ENCODE data around the gene RFX7. TPM values are rescaled to one million over a fixed set of nuclear protein-coding genes. Genes with fewer than 3 reads are reported as not detected.

The RFX7 gene
- total RNA-seq, 1 experiment from 2014 or later: 34.4 TPM

GRCh38 chr15:56045068-56045748 is 198.5 kb downstream of the RFX7 start:
- Histone ChIP-seq H3K4me1 (ENCODE audit: insufficient read depth, low read length, poor library complexity, severe bottlenecking) (peaks cover 8% of the 10 kb centered on the region), H3K27ac (ENCODE audit: low read depth, low read length, poor library complexity, severe bottlenecking) (no peak overlapping the region), H3K4me3 (ENCODE audit: low read depth, low read length, poor library complexity, severe bottlenecking) (no peak overlapping the region), H3K36me3 (ENCODE audit: insufficient read depth, low read length, poor library complexity, severe bottlenecking) (no peaks in the 10 kb centered on the region), H3K9me3 (ENCODE audit: low read depth, low read length, poor library complexity, severe bottlenecking) (no peaks in the 10 kb centered on the region), H3K27me3 (replicated peaks; ENCODE audit: insufficient read depth, low read depth, low read length, poor library complexity) (no peaks in the 10 kb centered on the region)
- POLR2A ChIA-PET (ENCODE audit: low non-redundant PET): no interaction called here
- intact Hi-C loops (cut with micrococcal nuclease; ENCODE audit: unreplicated experiment): no loop called here
- no peak for DNase-seq (ENCODE audit: low spot score)
- CTCF ChIA-PET: no interaction called here
- BruUV-seq (replicated peaks): no TSS peak
- TF ChIP-seq EZH2 (IDR thresholded peaks at IDR 0.05; ENCODE audit: borderline replicate concordance, low read depth, low read length, poor library complexity, severe bottlenecking) (no peak), CTCF (conservative IDR thresholded peaks at IDR 0.05; ENCODE audit: low read depth, low read length) (no peak)

GRCh38 chr15:56042982-56043980 is 200.4 kb downstream of the RFX7 start:
- no TSS peak for BruUV-seq (replicated peaks)
- POLR2A ChIA-PET (ENCODE audit: low non-redundant PET): no interaction called here
- DNase-seq (ENCODE audit: low spot score): peak; percentile 10

More at GRCh38 chr15:56042982-56043980, 200.4 kb downstream of the RFX7 start:
- H3K4me3 ChIP-seq (ENCODE audit: low read depth, low read length, poor library complexity, severe bottlenecking): no peak overlapping the region
- TF ChIP-seq EZH2 (IDR thresholded peaks at IDR 0.05; ENCODE audit: borderline replicate concordance, low read depth, low read length, poor library complexity, severe bottlenecking) (no peak), CTCF (conservative IDR thresholded peaks at IDR 0.05; ENCODE audit: low read depth, low read length) (no peak)
- intact Hi-C loops (cut with micrococcal nuclease; ENCODE audit: unreplicated experiment): loop anchor here (5.0 kb wide), 1 partner anchor 51 kb away; the partner anchor contains the start of gene NEDD4
- peaks cover 16% of the 10 kb centered on the region for H3K4me1 ChIP-seq (ENCODE audit: insufficient read depth, low read length, poor library complexity, severe bottlenecking)
- no peaks in the 10 kb centered on the region for H3K9me3 ChIP-seq (ENCODE audit: low read depth, low read length, poor library complexity, severe bottlenecking)
- no peak overlapping the region for H3K27ac ChIP-seq (ENCODE audit: low read depth, low read length, poor library complexity, severe bottlenecking)
- CTCF ChIA-PET: no interaction called here
- H3K27me3 ChIP-seq (replicated peaks; ENCODE audit: insufficient read depth, low read depth, low read length, poor library complexity): no peaks in the 10 kb centered on the region
- no peaks in the 10 kb centered on the region for H3K36me3 ChIP-seq (ENCODE audit: insufficient read depth, low read length, poor library complexity, severe bottlenecking)
